HUES64 (cell line): ENCODE data around the gene HPCAL1.

ENCODE experiments used
- H3K27ac ChIP-seq: 2 replicates; pipeline ENCODE4 v1.7.0; 2013; ENCODE audit warnings: low read depth, low read length, inconsistent platforms
- H3K27me3 ChIP-seq: 2 replicates; pipeline ENCODE4 v1.6.1; 2013; ENCODE audit warnings: mild to moderate bottlenecking, low read length; ENCODE audit not compliant: insufficient read depth
- H3K36me3 ChIP-seq: 2 replicates; pipeline ENCODE4 v1.6.1; 2013; ENCODE audit warnings: mild to moderate bottlenecking, low read length; ENCODE audit not compliant: insufficient read depth
- H3K4me1 ChIP-seq: 2 replicates; pipeline ENCODE4 v1.6.1; 2013; ENCODE audit warnings: mild to moderate bottlenecking, low read length, moderate library complexity; ENCODE audit not compliant: insufficient read depth
- H3K4me3 ChIP-seq: 2 replicates; pipeline ENCODE4 v1.5.1; 2013; ENCODE audit warnings: mild to moderate bottlenecking, low read length, moderate library complexity
- H3K9ac ChIP-seq: 2 replicates; pipeline ENCODE4 v1.6.1; 2013; ENCODE audit warnings: mild to moderate bottlenecking, low read depth, low read length
- H3K9me3 ChIP-seq: 2 replicates; pipeline ENCODE4 v1.6.1; 2013; ENCODE audit warnings: low read depth, low read length; ENCODE audit not compliant: insufficient read depth
- WGBS: fragments of 150-250, 120-280 bp; methylation state at CpG from one replicate; pipeline ENCODE4 v1.1.7; 2013; ENCODE audit warnings: missing lambda C conversion rate; 5-methylcytosine and 5-hydroxymethylcytosine counted together

Gene HPCAL1

GRCh38 chr2:10399358-10399757, 96.7 kb downstream of the HPCAL1 start:
- WGBS, result 87% methylated on average over 9 of the region's 16 CpGs
- H3K4me1 ChIP-seq, result peaks cover 3% of the 10 kb centered on the region; the same call in 1 of the 2 replicates
- H3K36me3 ChIP-seq, result no peaks in the 10 kb centered on the region
- no peaks in the 10 kb centered on the region for H3K27me3 ChIP-seq
- no peak overlapping the region for H3K27ac ChIP-seq
- H3K9me3 ChIP-seq, result no peaks in the 10 kb centered on the region
- no peak overlapping the region for H3K9ac ChIP-seq
- H3K4me3 ChIP-seq, result no peak overlapping the region

- H3K4me1 ChIP-seq, result peaks cover 3% of the 10 kb centered on the region; the same call in 1 of the 2 replicates
- no peak overlapping the region for H3K4me3 ChIP-seq
- no peaks in the 10 kb centered on the region for H3K36me3 ChIP-seq
- H3K27me3 ChIP-seq, result no peaks in the 10 kb centered on the region
- H3K9me3 ChIP-seq, result no peaks in the 10 kb centered on the region
- no peak overlapping the region for H3K27ac ChIP-seq
- WGBS, result 93% methylated on average over 14 of the region's 14 CpGs
- no peak overlapping the region for H3K9ac ChIP-seq
Measured at GRCh38 chr2:10400002-10400401, 97.3 kb downstream of the HPCAL1 start.

GRCh38 chr2:10400568-10400977, 97.9 kb downstream of the HPCAL1 start:
- Histone ChIP-seq H3K27ac (no peak overlapping the region), H3K4me3 (no peak overlapping the region), H3K9ac (no peak overlapping the region), H3K27me3 (no peaks in the 10 kb centered on the region), H3K4me1 (peaks cover 3% of the 10 kb centered on the region; the same call in 1 of the 2 replicates), H3K36me3 (no peaks in the 10 kb centered on the region), H3K9me3 (no peaks in the 10 kb centered on the region)
- 91% methylated on average over 11 of the region's 11 CpGs for WGBS

GRCh38 chr2:10400978-10401951, 98.6 kb downstream of the HPCAL1 start:
- no peak overlapping the region for H3K27ac ChIP-seq
- H3K4me1 ChIP-seq, result peaks cover 3% of the 10 kb centered on the region; the same call in 1 of the 2 replicates
- no peak overlapping the region for H3K9ac ChIP-seq
- no peaks in the 10 kb centered on the region for H3K9me3 ChIP-seq
- H3K36me3 ChIP-seq, result no peaks in the 10 kb centered on the region
- no peak overlapping the region for H3K4me3 ChIP-seq
- WGBS, result 94% methylated on average over 21 of the region's 21 CpGs
- H3K27me3 ChIP-seq, result no peaks in the 10 kb centered on the region

- Histone ChIP-seq H3K4me1 (peaks cover 3% of the 10 kb centered on the region; the same call in 1 of the 2 replicates), H3K27ac (no peak overlapping the region), H3K36me3 (no peaks in the 10 kb centered on the region), H3K9ac (no peak overlapping the region), H3K4me3 (no peak overlapping the region), H3K27me3 (no peaks in the 10 kb centered on the region), H3K9me3 (no peaks in the 10 kb centered on the region)
- 88% methylated on average over 14 of the region's 14 CpGs for WGBS
Measured at GRCh38 chr2:10402062-10402585, 99.4 kb downstream of the HPCAL1 start.

- Histone ChIP-seq H3K27me3 (no peaks in the 10 kb centered on the region), H3K4me3 (no peak overlapping the region), H3K27ac (no peak overlapping the region), H3K9ac (no peak overlapping the region), H3K36me3 (no peaks in the 10 kb centered on the region), H3K9me3 (no peaks in the 10 kb centered on the region), H3K4me1 (peaks cover 3% of the 10 kb centered on the region; the same call in 1 of the 2 replicates)
- 82% methylated on average over 8 of the region's 8 CpGs for WGBS
Measured at GRCh38 chr2:10402653-10403215, 100.0 kb downstream of the HPCAL1 start.

GRCh38 chr2:10404324-10405143, 101.8 kb downstream of the HPCAL1 start:
- no peaks in the 10 kb centered on the region for H3K9me3 ChIP-seq
- no peaks in the 10 kb centered on the region for H3K27me3 ChIP-seq
- no peak overlapping the region for H3K4me3 ChIP-seq
- 81% methylated on average over 20 of the region's 20 CpGs for WGBS
- H3K27ac ChIP-seq, result no peak overlapping the region
- no peaks in the 10 kb centered on the region for H3K36me3 ChIP-seq
- H3K4me1 ChIP-seq, result peaks cover 9% of the 10 kb centered on the region
- H3K9ac ChIP-seq, result no peak overlapping the region

GRCh38 chr2:10405448-10405847, 102.7 kb downstream of the HPCAL1 start:
- Histone ChIP-seq H3K4me3 (no peak overlapping the region), H3K4me1 (peaks cover 9% of the 10 kb centered on the region), H3K27ac (no peak overlapping the region)

GRCh38 chr2:10406016-10406415, 103.3 kb downstream of the HPCAL1 start:
- H3K9me3 ChIP-seq, result no peaks in the 10 kb centered on the region
- no peak overlapping the region for H3K27ac ChIP-seq
- no peaks in the 10 kb centered on the region for H3K27me3 ChIP-seq
- 84% methylated on average over 10 of the region's 10 CpGs for WGBS
- no peak overlapping the region for H3K4me3 ChIP-seq
- no peaks in the 10 kb centered on the region for H3K36me3 ChIP-seq
- H3K4me1 ChIP-seq, result peaks cover 9% of the 10 kb centered on the region
- no peak overlapping the region for H3K9ac ChIP-seq

More at GRCh38 chr2:10405448-10405847, 102.7 kb downstream of the HPCAL1 start:
- no peak overlapping the region for H3K9ac ChIP-seq
- H3K27me3 ChIP-seq, result no peaks in the 10 kb centered on the region
- H3K36me3 ChIP-seq, result no peaks in the 10 kb centered on the region
- 94% methylated on average over 13 of the region's 13 CpGs for WGBS
- H3K9me3 ChIP-seq, result no peaks in the 10 kb centered on the region

- Histone ChIP-seq H3K27me3 (no peaks in the 10 kb centered on the region), H3K27ac (no peak overlapping the region), H3K4me3 (no peak overlapping the region), H3K9ac (no peak overlapping the region), H3K4me1 (peaks cover 9% of the 10 kb centered on the region), H3K36me3 (no peaks in the 10 kb centered on the region), H3K9me3 (no peaks in the 10 kb centered on the region)
- 89% methylated on average over 18 of the region's 18 CpGs for WGBS
Measured at GRCh38 chr2:10406491-10407188, 103.9 kb downstream of the HPCAL1 start.
